Common myeloid progenitor, CD34-positive (primary cell): ENCODE data around the gene MYO18B.

Source experiments
- CTCF ChIA-PET: fragments of 350-600 bp; sonication (Branson Sonifier 250); formaldehyde crosslinking; loops from one replicate; lab custom pipeline; 2021; ENCODE audit warnings: antibody characterized with exemption; lab: Charles Lee
- POLR2A ChIA-PET: fragments of 350-600 bp; sonication (Branson Sonifier 250); formaldehyde crosslinking; loops from one replicate; lab custom pipeline; 2021; ENCODE audit warnings: antibody characterized with exemption; lab: Charles Lee
- DNase-seq, 3 donors: peaks; one replicate each; pipeline versions ENCODE4 v3.0.0 to v3.0.0-alpha.2; 2013
- H3K27ac ChIP-seq, 2 experiments: 1 replicate in 1 of 2; 2 replicates in 1 of 2; pipeline ENCODE4 v1.7.0; 2013; ENCODE audit warnings: inconsistent platforms in 2 of 2, low read length in 2 of 2, mild to moderate bottlenecking in 2 of 2, low read depth in 1 of 2, moderate library complexity in 1 of 2; ENCODE audit not compliant: severe bottlenecking in 2 of 2, insufficient read depth in 1 of 2, poor library complexity in 1 of 2
- H3K27me3 ChIP-seq, 5 experiments: replicated peaks in 2 of 5; 1 replicate in 3 of 5; 2 replicates in 2 of 5; pipeline versions ENCODE4 v1.6.1 to v1.7.0; 2013; ENCODE audit warnings: low read length in 4 of 5, mild to moderate bottlenecking in 2 of 5, moderate library complexity in 2 of 5, inconsistent platforms in 1 of 5; ENCODE audit not compliant: insufficient read depth in 5 of 5, control insufficient read depth in 4 of 5
- H3K36me3 ChIP-seq, 4 experiments: 1 replicate in 2 of 4; 2 replicates in 2 of 4; pipeline versions ENCODE4 v1.6.1 to v1.7.0; 2013; ENCODE audit warnings: low read length in 3 of 4, control low read depth in 1 of 4, mild to moderate bottlenecking in 1 of 4; ENCODE audit not compliant: control insufficient read depth in 4 of 4, insufficient read depth in 4 of 4
- H3K4me1 ChIP-seq, 4 experiments: 1 replicate in 3 of 4; 2 replicates in 1 of 4; pipeline versions ENCODE4 v1.6.1 to v1.7.1; 2013; ENCODE audit warnings: low read length in 3 of 4, mild to moderate bottlenecking in 3 of 4, control low read depth in 1 of 4, inconsistent platforms in 1 of 4, moderate library complexity in 1 of 4; ENCODE audit not compliant: control insufficient read depth in 4 of 4, insufficient read depth in 4 of 4; ENCODE audit errors: control extremely low read depth in 1 of 4
- H3K4me3 ChIP-seq, 7 experiments: 1 replicate in 4 of 7; 2 replicates in 3 of 7; pipeline versions ENCODE4 v1.5.1 to v1.7.0; 2013; ENCODE audit warnings: mild to moderate bottlenecking in 7 of 7, low read length in 6 of 7, moderate library complexity in 6 of 7, inconsistent platforms in 2 of 7, low read depth in 2 of 7, control low read depth in 1 of 7; ENCODE audit not compliant: insufficient read depth in 4 of 7, control insufficient read depth in 1 of 7; ENCODE audit errors: extremely low read depth in 1 of 7
- H3K9me3 ChIP-seq, 5 experiments: 1 replicate in 4 of 5; 2 replicates in 1 of 5; pipeline versions ENCODE4 v1.6.1 to v1.7.1; 2013; ENCODE audit warnings: low read length in 4 of 5, mild to moderate bottlenecking in 2 of 5, inconsistent platforms in 1 of 5, low read depth in 1 of 5, moderate library complexity in 1 of 5; ENCODE audit not compliant: control insufficient read depth in 4 of 5, insufficient read depth in 2 of 5; ENCODE audit errors: control extremely low read depth in 1 of 5
- WGBS: methylation state at CpG from one replicate; pipeline ENCODE4 v1.1.5; 2013; ENCODE audit not compliant: insufficient coverage; 5-methylcytosine and 5-hydroxymethylcytosine counted together

The MYO18B gene

DNA sequence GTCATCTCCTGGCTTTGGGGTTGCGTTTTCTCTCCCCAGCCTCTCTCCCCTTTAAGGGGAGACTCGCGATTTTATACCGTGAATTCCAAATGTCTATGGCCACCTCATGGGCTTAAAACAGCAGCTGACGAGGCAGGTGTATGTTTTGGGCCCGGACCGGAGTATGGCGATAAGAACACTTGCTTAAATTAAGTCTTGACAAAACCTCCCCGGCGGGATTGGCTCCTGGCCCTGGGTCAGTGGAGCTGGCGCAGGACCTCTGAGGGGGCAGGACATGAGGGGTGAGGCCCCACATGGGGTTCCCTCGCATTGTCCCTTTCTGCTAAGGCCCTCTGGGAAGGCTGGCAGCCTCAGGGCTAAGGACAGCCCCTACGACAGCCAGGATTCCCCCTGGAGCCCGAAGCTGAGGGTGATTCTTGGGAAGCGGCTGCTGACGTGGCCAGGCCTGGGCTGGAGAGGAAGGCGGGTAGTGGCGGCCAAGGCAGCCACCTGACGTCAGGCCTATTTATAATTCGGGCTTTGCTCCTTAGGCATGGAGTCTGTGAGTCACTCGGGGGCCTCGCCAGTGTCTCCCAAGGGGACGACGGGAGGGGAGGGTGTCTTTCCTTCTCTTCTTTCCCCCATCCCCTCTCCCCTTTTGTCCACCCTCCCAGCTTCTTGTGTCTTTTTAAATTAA, 12.7 kb downstream of the MYO18B start:
- CTCF ChIA-PET: no interaction called here
- Histone ChIP-seq H3K27ac (no peak overlapping the region), H3K4me1 (peaks cover 0 to 7% (median 1%) of the 10 kb centered on the region in 4 experiments), H3K36me3 (no peaks in the 10 kb centered on the region), H3K27me3 (peaks cover 0 to 4% (median 0%) of the 10 kb centered on the region in 5 experiments), H3K9me3 (no peaks in the 10 kb centered on the region), H3K4me3 (no peak overlapping the region)
- POLR2A ChIA-PET: no interaction called here
- DNase-seq: no peak
- 93% methylated on average over 20 of the region's 24 CpGs for WGBS

DNA sequence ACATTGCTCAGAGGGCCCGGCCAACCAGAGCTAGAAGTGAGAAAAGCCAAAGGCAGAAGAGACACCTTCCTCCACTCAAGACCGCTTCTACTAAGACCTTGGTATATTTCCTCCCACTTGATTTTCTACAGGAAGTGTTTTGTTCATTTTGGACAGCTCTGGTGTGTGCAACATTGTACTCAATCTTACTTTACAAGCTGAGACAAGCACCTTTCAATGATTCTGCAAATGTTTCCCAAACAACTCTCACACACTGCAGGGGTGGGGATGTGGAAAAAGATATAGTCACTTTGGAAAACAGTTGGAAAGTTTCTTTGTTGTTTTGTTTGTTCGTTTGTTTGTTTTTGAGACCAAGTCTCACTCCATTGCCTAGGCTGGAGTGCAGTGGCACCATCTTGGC, 15.7 kb downstream of the MYO18B start:
- H3K4me3 ChIP-seq: no peak overlapping the region
- H3K4me1 ChIP-seq: peaks cover 0 to 13% (median 7%) of the 10 kb centered on the region in 4 experiments
- DNase-seq: no peak
- H3K36me3 ChIP-seq: no peaks in the 10 kb centered on the region
- peaks cover 0 to 2% (median 0%) of the 10 kb centered on the region in 5 experiments for H3K27me3 ChIP-seq
- CTCF ChIA-PET: interaction anchor here (1.0 kb wide), 1 partner anchor 15 kb away, joined by 3 read pairs; no protein-coding TSS in a partner anchor
- 90% methylated on average over 2 of the region's 3 CpGs for WGBS
- H3K9me3 ChIP-seq: no peaks in the 10 kb centered on the region
- no peak overlapping the region for H3K27ac ChIP-seq
- POLR2A ChIA-PET: no interaction called here

DNA sequence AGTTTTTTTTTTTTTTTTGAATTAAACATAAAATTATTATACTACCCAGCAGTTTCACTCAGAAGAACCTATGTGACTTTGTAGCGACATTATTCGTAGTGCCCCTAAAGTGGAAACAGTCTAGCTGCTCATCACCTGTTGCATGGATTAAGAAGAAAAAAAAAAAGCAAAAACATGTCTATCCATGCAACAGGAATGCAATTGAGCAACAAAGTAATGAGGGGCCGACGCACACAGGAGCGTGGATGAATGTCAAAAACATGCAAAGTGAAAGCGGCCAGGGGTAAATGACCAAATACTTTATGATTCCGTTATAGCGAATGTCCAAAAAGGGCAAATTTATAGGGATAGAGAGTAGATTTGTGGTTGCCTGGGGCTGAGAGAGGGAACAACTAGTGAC, 16.3 kb downstream of the MYO18B start:
- no peaks in the 10 kb centered on the region for H3K36me3 ChIP-seq
- POLR2A ChIA-PET: no interaction called here
- no peaks in the 10 kb centered on the region for H3K9me3 ChIP-seq
- H3K4me3 ChIP-seq: no peak overlapping the region
- peaks cover 0 to 13% (median 7%) of the 10 kb centered on the region in 4 experiments for H3K4me1 ChIP-seq
- peaks cover 0 to 2% (median 0%) of the 10 kb centered on the region in 5 experiments for H3K27me3 ChIP-seq
- CTCF ChIA-PET: no interaction called here
- no peak for DNase-seq
- 95% methylated on average over 7 of the region's 8 CpGs for WGBS
- H3K27ac ChIP-seq: no peak overlapping the region

DNA sequence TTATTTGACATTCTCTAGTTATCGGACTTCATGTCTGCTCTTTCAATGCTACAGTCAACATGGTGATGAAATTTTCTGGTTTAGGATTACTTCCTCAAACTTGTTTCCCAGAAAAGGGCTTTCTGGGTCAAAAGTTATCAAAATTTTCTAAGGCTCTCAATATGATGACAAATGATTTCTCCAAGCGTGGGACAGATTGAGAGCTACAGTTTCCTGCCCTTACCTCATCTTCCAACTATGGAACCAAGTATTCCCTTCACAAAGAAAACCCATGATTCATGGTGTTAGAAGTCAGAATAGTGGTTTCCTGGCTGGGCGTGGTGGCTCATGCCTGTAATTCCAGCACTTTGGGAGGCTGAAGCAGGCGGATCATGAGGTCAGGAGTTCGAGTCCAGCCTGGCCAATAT, 17.8 kb downstream of the MYO18B start:
- POLR2A ChIA-PET: no interaction called here

DNA sequence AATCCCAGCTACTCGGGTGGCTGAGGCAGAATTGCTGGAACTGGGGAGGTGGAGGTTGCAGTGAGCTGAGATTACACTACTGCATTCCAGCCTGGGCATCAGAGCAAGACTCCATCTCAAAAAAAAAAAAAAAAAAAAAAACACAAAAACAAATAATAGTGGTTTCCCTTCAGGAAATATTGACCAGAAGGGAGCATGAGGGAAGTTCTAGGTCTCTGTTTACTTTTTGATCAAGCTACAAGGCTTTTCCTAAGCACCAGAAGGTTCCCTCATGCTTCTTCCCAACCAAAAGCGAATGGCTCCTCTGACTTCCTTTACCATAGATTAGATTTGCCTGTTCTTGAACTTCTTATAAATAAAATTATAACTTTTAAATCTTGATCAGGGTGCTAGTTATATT, 18.3 kb downstream of the MYO18B start:
- Histone ChIP-seq H3K4me1 (peaks cover 0 to 13% (median 7%) of the 10 kb centered on the region in 4 experiments), H3K9me3 (no peaks in the 10 kb centered on the region), H3K27ac (no peak overlapping the region), H3K4me3 (no peak overlapping the region), H3K27me3 (no peaks in the 10 kb centered on the region), H3K36me3 (no peaks in the 10 kb centered on the region)
- ChIA-PET POLR2A (no interaction called here), CTCF (interaction anchor here (1.3 kb wide), 1 partner anchor 12 kb away, joined by 8 read pairs; no protein-coding TSS in a partner anchor)
- WGBS: 80% methylated on average over 1 of the region's 2 CpGs
- DNase-seq: no peak

More for the DNA sequence above, 17.8 kb downstream of the MYO18B start:
- H3K36me3 ChIP-seq: no peaks in the 10 kb centered on the region
- 40% methylated on average over 1 of the region's 5 CpGs for WGBS
- no peaks in the 10 kb centered on the region for H3K27me3 ChIP-seq
- H3K27ac ChIP-seq: no peak overlapping the region
- peaks cover 0 to 13% (median 7%) of the 10 kb centered on the region in 4 experiments for H3K4me1 ChIP-seq
- no peak overlapping the region for H3K4me3 ChIP-seq
- CTCF ChIA-PET: interaction anchor here (1.3 kb wide), 1 partner anchor 13 kb away, joined by 8 read pairs; no protein-coding TSS in a partner anchor
- peak; percentile 15 to 47 (median 45) for DNase-seq
- no peaks in the 10 kb centered on the region for H3K9me3 ChIP-seq

DNA sequence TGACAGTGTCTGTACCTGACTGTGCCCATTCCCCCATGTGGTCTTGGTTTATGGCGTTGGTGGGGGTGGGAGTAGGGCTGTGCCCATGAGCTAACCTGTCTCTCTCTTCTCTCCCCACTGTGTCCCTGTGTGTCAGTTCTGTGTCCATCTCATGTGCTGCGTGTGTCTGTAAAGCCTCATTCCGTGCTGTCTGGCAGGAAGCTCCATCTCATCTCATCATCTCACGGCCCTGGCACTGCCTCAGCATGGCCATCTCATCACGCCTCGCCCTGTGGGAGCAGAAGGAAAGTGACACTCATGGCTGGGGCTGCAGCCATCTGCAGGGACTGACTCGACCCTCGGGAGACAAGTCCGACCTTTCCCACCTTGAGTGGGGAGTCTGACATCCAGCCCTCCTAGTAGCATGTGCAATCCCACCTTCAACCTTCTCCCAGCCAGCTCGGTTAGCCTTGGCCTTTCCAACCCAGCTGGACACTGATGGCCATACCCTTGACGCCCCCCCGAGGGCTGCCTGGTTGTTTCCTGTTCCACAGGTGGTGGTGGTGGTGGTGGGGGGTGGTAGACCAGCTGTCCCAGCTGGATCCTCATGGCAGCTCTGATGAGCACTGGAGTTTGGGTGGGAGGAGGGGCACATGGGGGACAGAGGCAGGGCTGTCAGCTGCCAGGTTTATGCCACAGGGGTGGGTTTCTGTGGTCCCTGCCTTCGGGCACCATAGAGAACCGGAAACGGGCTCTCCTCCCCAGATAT, 19.0 kb downstream of the MYO18B start:
- peaks cover 0 to 4% (median 0%) of the 10 kb centered on the region in 5 experiments for H3K9me3 ChIP-seq
- ChIA-PET POLR2A (no interaction called here), CTCF (interaction anchor here (1.3 kb wide), 1 partner anchor 12 kb away, joined by 8 read pairs; no protein-coding TSS in a partner anchor)
- H3K4me1 ChIP-seq: peaks cover 0 to 13% (median 7%) of the 10 kb centered on the region in 4 experiments
- WGBS: 96% methylated on average over 9 of the region's 15 CpGs
- no peaks in the 10 kb centered on the region for H3K27me3 ChIP-seq
- DNase-seq: no peak
- no peaks in the 10 kb centered on the region for H3K36me3 ChIP-seq
- H3K27ac ChIP-seq: no peak overlapping the region
- no peak overlapping the region for H3K4me3 ChIP-seq
